Vagina (tissue), 2 donors: ENCODE data around the gene FRMD4A.

Source experiments
- CTCF ChIP-seq, 3 experiments: fragments of 450-650 bp in 2 of 3; fragments of 200-600 bp in 1 of 3; sonication (generic) in 1 of 3; IDR thresholded peaks; one replicate each; pipeline ENCODE4 v1.5.1; 2017 to 2019; ENCODE audit warnings: antibody characterized with exemption in 3 of 3, mild to moderate bottlenecking in 2 of 3, moderate library complexity in 2 of 3
- POLR2A ChIP-seq, 2 donors: fragments of 450-650 bp; IDR thresholded peaks; one replicate each; pipeline ENCODE4 v1.6.1; 2017; ENCODE audit warnings: antibody characterized with exemption in 2 of 2, mild to moderate bottlenecking in 2 of 2, moderate library complexity in 2 of 2
- POLR2AphosphoS5 ChIP-seq, 2 donors: sonication (generic); formaldehyde crosslinking; IDR thresholded peaks; one replicate each; pipeline ENCODE4 v1.9.0; 2017; ENCODE audit warnings: antibody characterized with exemption in 2 of 2, mild to moderate bottlenecking in 2 of 2, low read depth in 1 of 2; ENCODE audit not compliant: insufficient read depth in 1 of 2

GRCh38 chr10:13916384-13916947 is 414.3 kb downstream of the FRMD4A start:
- no peak for TF ChIP-seq POLR2A (IDR thresholded peaks at IDR 0.05)
- TF ChIP-seq POLR2AphosphoS5 (IDR thresholded peaks at IDR 0.05; ENCODE audit: insufficient read depth in 1 of 2, low read depth in 1 of 2), result no peak
- no peak for TF ChIP-seq CTCF (IDR thresholded peaks at IDR 0.05)
